Measurements from ENCODE around the gene LACC1. TPM values are rescaled to one million over a fixed set of nuclear protein-coding genes. Genes with fewer than 3 reads are reported as not detected.

The LACC1 gene
- total and polyA plus RNA-seq, 2 donors (not counting 3 experiments of a cell fraction or from before 2014, with no cell fraction given): 1.2 to 4.0 TPM

GRCh38 chr13:43942286-43942685 lies 62.6 kb downstream of the LACC1 start:
- dilution Hi-C loops (cut with MboI; ENCODE audit: extremely low pct_ligation_motif_present, low sequenced_read_pairs): no loop called here
- Histone ChIP-seq H3K36me3 (ENCODE audit: control insufficient read depth in 2 of 2, extremely low read depth in 1 of 2, insufficient read depth in 2 of 2, low read length in 2 of 2) (no peaks in the 10 kb centered on the region), H4K20me1 (replicated peaks; ENCODE audit: control insufficient read depth, extremely low read depth, insufficient read depth, low read length) (no peaks in the 10 kb centered on the region), H3K9ac (replicated peaks; ENCODE audit: extremely low read depth, insufficient read depth, low read length) (no peak overlapping the region), H3K4me1 (ENCODE audit: control insufficient read depth, extremely low read depth, insufficient read depth, low read length) (no peaks in the 10 kb centered on the region), H3K4me2 (ENCODE audit: insufficient read depth, low read length) (no peak overlapping the region), H3K4me3 (replicated peaks in 1 of 3; ENCODE audit: insufficient read depth in 1 of 3, low read depth in 1 of 3, low read length in 3 of 3) (no peak overlapping the region), H3K27me3 (ENCODE audit: control insufficient read depth in 2 of 2, insufficient read depth in 2 of 2, low read length in 2 of 2) (peaks cover 10 to 13% of the 10 kb centered on the region in 2 experiments), H3K27ac (ENCODE audit: insufficient read depth, low read depth, low read length) (no peak overlapping the region), H3K79me2 (ENCODE audit: control insufficient read depth, insufficient read depth, low read length) (no peaks in the 10 kb centered on the region), H3K9me1 (replicated peaks; ENCODE audit: control insufficient read depth, extremely low read depth, insufficient read depth, low read length) (no peaks in the 10 kb centered on the region), H2AFZ (ENCODE audit: low read depth, low read length) (no peak overlapping the region), H3K9me3 (replicated peaks; ENCODE audit: control insufficient read depth, insufficient read depth, low read length) (no peaks in the 10 kb centered on the region)
- BruUV-seq (replicated peaks): no TSS peak
- intact Hi-C loops (cut with micrococcal nuclease): no loop called here
- DNase-seq (ENCODE audit: low read depth, low spot score) (no peak), FAIRE-seq (no peak)
- ChIA-PET CTCF (interaction anchor here (1.0 kb wide), 1 partner anchor 12 kb away, joined by 3 read pairs; no protein-coding TSS in a partner anchor), POLR2A (no interaction called here)
- TF ChIP-seq CTCF (IDR thresholded peaks at IDR 0.05; ENCODE audit: extremely low read depth in 1 of 2, insufficient read depth in 1 of 2, low read depth in 1 of 2, low read length in 2 of 2) (no peak), MYC (IDR thresholded peaks at IDR 0.05; ENCODE audit: low read depth, low read length) (no peak), EZH2 (IDR thresholded peaks at IDR 0.05; ENCODE audit: borderline replicate concordance, low read depth, low read length, severe bottlenecking) (no peak)
- TF ChIP-seq, protein P1, sequence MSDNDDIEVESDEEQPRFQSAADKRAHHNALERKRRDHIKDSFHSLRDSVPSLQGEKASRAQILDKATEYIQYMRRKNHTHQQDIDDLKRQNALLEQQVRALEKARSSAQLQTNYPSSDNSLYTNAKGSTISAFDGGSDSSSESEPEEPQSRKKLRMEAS (IDR thresholded peaks at IDR 0.05; ENCODE audit: insufficient read depth, insufficient read length): no peak

Other genes with a start within 250 kb of the LACC1 start
- 0.28 and 0.97 TPM in 2 replicates for gene ENOX1, start 92.9 kb upstream of the LACC1 start, total RNA-seq
- gene ENOX1, start 92.9 kb upstream of the LACC1 start, polyA plus RNA-seq: 0.17 and 0.19 TPM in 2 replicates
- gene CCDC122, start 164 bp upstream of the LACC1 start, total RNA-seq: 5.1 and 7.5 TPM in 2 replicates
- 0.41 and 0.57 TPM in 2 replicates for gene CCDC122, start 164 bp upstream of the LACC1 start, polyA plus RNA-seq